ENCODE measurements around the gene SLC27A2. TPM values are rescaled to one million over a fixed set of nuclear protein-coding genes. Genes with fewer than 3 reads are reported as not detected.

SLC27A2 gene
- total and polyA plus RNA-seq, 2 experiments from 2014 or later: 2.8 to 9.4 TPM

DNA sequence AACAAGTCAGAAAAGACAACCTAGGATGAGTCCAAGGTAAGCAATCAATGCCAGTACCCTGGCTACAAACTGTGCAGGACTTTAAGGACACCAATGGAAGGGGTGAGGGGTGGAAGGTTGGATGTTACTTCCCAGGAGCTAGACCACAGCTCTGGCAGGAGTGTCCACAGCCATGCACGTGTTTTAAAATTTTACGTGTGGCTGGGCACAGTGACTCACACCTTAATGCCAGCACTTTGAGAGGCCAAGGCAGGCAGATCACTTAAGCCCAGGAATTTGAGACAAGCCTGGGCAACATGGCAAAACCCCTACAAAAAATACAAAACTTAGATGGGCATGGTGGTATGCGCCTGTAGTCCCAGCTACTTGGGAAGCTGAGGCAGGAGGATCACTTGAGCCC, 98.3 kb downstream of the SLC27A2 start:
- ATAC-seq (no peak), DNase-seq (ENCODE audit: low spot score) (no peak)
- no peaks in the 10 kb centered on the region for H3K27me3 ChIP-seq (ENCODE audit: insufficient read depth)
- no peak overlapping the region for H3K4me3 Mint-ChIP-seq
- no peak overlapping the region for H2AFZ ChIP-seq
- no peak overlapping the region for H3K4me2 ChIP-seq
- TF ChIP-seq JUNB (IDR thresholded peaks at IDR 0.05; ENCODE audit: unreplicated experiment) (no peak), EZH2 (IDR thresholded peaks at IDR 0.05; ENCODE audit: low read depth, unreplicated experiment) (no peak), CTCF (conservative IDR thresholded peaks at IDR 0.05; ENCODE audit: low read depth in 2 of 2) (no peak), CREB1 (CRISPR knock-in tag; IDR thresholded peaks at IDR 0.05; ENCODE audit: low read depth) (no peak), REST (IDR thresholded peaks at IDR 0.05; ENCODE audit: unreplicated experiment) (no peak), ZNF114 (CRISPR knock-in tag; IDR thresholded peaks at IDR 0.05) (no peak), EZH2phosphoT487 (IDR thresholded peaks at IDR 0.05; ENCODE audit: unreplicated experiment) (no peak), ETS1 (IDR thresholded peaks at IDR 0.05) (no peak)
- TF ChIP-seq, protein P1, sequence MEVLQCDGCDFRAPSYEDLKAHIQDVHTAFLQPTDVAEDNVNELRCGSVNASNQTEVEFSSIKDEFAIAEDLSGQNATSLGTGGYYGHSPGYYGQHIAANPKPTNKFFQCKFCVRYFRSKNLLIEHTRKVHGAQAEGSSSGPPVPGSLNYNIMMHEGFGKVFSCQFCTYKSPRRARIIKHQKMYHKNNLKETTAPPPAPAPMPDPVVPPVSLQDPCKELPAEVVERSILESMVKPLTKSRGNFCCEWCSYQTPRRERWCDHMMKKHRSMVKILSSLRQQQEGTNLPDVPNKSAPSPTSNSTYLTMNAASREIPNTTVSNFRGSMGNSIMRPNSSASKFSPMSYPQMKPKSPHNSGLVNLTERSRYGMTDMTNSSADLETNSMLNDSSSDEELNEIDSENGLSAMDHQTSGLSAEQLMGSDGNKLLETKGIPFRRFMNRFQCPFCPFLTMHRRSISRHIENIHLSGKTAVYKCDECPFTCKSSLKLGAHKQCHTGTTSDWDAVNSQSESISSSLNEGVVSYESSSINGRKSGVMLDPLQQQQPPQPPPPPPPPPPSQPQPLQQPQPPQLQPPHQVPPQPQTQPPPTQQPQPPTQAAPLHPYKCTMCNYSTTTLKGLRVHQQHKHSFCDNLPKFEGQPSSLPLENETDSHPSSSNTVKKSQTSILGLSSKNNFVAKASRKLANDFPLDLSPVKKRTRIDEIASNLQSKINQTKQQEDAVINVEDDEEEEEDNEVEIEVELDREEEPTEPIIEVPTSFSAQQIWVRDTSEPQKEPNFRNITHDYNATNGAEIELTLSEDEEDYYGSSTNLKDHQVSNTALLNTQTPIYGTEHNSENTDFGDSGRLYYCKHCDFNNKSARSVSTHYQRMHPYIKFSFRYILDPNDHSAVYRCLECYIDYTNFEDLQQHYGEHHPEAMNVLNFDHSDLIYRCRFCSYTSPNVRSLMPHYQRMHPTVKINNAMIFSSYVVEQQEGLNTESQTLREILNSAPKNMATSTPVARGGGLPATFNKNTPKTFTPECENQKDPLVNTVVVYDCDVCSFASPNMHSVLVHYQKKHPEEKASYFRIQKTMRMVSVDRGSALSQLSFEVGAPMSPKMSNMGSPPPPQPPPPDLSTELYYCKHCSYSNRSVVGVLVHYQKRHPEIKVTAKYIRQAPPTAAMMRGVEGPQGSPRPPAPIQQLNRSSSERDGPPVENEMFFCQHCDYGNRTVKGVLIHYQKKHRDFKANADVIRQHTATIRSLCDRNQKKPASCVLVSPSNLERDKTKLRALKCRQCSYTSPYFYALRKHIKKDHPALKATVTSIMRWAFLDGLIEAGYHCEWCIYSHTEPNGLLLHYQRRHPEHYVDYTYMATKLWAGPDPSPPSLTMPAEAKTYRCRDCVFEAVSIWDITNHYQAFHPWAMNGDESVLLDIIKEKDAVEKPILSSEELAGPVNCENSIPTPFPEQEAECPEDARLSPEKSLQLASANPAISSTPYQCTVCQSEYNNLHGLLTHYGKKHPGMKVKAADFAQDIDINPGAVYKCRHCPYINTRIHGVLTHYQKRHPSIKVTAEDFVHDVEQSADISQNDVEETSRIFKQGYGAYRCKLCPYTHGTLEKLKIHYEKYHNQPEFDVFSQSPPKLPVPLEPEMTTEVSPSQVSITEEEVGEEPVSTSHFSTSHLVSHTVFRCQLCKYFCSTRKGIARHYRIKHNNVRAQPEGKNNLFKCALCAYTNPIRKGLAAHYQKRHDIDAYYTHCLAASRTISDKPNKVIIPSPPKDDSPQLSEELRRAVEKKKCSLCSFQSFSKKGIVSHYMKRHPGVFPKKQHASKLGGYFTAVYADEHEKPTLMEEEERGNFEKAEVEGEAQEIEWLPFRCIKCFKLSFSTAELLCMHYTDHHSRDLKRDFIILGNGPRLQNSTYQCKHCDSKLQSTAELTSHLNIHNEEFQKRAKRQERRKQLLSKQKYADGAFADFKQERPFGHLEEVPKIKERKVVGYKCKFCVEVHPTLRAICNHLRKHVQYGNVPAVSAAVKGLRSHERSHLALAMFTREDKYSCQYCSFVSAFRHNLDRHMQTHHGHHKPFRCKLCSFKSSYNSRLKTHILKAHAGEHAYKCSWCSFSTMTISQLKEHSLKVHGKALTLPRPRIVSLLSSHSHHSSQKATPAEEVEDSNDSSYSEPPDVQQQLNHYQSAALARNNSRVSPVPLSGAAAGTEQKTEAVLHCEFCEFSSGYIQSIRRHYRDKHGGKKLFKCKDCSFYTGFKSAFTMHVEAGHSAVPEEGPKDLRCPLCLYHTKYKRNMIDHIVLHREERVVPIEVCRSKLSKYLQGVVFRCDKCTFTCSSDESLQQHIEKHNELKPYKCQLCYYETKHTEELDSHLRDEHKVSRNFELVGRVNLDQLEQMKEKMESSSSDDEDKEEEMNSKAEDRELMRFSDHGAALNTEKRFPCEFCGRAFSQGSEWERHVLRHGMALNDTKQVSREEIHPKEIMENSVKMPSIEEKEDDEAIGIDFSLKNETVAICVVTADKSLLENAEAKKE (CRISPR knock-in tag; IDR thresholded peaks at IDR 0.05): no peak
- no peaks in the 10 kb centered on the region for H3F3A ChIP-seq (replicated peaks; ENCODE audit: low read depth)
- no peaks in the 10 kb centered on the region for H3K27me3 Mint-ChIP-seq (ENCODE audit: insufficient read depth, low read depth, poor library complexity)
- no peaks in the 10 kb centered on the region for H4K20me1 ChIP-seq (replicated peaks; ENCODE audit: insufficient read depth)
- H3K27ac Mint-ChIP-seq: no peak overlapping the region
- H3K9me3 Mint-ChIP-seq: no peaks in the 10 kb centered on the region
- no peak overlapping the region for H3K27ac ChIP-seq (ENCODE audit: low read depth)
- H3K36me3 Mint-ChIP-seq (ENCODE audit: low read depth): peaks cover 3% of the 10 kb centered on the region; the same call in 1 of the 3 replicates
- no peak overlapping the region for H3K4me3 ChIP-seq
- no peaks in the 10 kb centered on the region for H3K4me1 Mint-ChIP-seq
- H3K36me3 ChIP-seq (ENCODE audit: insufficient read depth): no peaks in the 10 kb centered on the region
- H3K79me2 ChIP-seq (replicated peaks; ENCODE audit: insufficient read depth): no peaks in the 10 kb centered on the region
- no peaks in the 10 kb centered on the region for H3K4me1 ChIP-seq (ENCODE audit: insufficient read depth)
- H3K9me2 ChIP-seq (ENCODE audit: insufficient read depth): no peaks in the 10 kb centered on the region

All from GM23338 (cell line).